ENCODE results near the gene PARD3B. TPM values are rescaled to one million over a fixed set of nuclear protein-coding genes. Genes with fewer than 3 reads are reported as not detected.

PARD3B gene
- total and polyA plus RNA-seq, 2 experiments from 2014 or later: 3.5 to 4.4 TPM

GRCh38 chr2:205565142-205565522, 1019.9 kb downstream of the PARD3B start (continued):
- no peak for TF ChIP-seq CREB1 (CRISPR knock-in tag; IDR thresholded peaks at IDR 0.05; ENCODE audit: low read depth)
- no peak for TF ChIP-seq STAT1 (IDR thresholded peaks at IDR 0.05; ENCODE audit: unreplicated experiment)
- no peak for TF ChIP-seq ZNF114 (CRISPR knock-in tag; IDR thresholded peaks at IDR 0.05)
- TF ChIP-seq, protein P1, sequence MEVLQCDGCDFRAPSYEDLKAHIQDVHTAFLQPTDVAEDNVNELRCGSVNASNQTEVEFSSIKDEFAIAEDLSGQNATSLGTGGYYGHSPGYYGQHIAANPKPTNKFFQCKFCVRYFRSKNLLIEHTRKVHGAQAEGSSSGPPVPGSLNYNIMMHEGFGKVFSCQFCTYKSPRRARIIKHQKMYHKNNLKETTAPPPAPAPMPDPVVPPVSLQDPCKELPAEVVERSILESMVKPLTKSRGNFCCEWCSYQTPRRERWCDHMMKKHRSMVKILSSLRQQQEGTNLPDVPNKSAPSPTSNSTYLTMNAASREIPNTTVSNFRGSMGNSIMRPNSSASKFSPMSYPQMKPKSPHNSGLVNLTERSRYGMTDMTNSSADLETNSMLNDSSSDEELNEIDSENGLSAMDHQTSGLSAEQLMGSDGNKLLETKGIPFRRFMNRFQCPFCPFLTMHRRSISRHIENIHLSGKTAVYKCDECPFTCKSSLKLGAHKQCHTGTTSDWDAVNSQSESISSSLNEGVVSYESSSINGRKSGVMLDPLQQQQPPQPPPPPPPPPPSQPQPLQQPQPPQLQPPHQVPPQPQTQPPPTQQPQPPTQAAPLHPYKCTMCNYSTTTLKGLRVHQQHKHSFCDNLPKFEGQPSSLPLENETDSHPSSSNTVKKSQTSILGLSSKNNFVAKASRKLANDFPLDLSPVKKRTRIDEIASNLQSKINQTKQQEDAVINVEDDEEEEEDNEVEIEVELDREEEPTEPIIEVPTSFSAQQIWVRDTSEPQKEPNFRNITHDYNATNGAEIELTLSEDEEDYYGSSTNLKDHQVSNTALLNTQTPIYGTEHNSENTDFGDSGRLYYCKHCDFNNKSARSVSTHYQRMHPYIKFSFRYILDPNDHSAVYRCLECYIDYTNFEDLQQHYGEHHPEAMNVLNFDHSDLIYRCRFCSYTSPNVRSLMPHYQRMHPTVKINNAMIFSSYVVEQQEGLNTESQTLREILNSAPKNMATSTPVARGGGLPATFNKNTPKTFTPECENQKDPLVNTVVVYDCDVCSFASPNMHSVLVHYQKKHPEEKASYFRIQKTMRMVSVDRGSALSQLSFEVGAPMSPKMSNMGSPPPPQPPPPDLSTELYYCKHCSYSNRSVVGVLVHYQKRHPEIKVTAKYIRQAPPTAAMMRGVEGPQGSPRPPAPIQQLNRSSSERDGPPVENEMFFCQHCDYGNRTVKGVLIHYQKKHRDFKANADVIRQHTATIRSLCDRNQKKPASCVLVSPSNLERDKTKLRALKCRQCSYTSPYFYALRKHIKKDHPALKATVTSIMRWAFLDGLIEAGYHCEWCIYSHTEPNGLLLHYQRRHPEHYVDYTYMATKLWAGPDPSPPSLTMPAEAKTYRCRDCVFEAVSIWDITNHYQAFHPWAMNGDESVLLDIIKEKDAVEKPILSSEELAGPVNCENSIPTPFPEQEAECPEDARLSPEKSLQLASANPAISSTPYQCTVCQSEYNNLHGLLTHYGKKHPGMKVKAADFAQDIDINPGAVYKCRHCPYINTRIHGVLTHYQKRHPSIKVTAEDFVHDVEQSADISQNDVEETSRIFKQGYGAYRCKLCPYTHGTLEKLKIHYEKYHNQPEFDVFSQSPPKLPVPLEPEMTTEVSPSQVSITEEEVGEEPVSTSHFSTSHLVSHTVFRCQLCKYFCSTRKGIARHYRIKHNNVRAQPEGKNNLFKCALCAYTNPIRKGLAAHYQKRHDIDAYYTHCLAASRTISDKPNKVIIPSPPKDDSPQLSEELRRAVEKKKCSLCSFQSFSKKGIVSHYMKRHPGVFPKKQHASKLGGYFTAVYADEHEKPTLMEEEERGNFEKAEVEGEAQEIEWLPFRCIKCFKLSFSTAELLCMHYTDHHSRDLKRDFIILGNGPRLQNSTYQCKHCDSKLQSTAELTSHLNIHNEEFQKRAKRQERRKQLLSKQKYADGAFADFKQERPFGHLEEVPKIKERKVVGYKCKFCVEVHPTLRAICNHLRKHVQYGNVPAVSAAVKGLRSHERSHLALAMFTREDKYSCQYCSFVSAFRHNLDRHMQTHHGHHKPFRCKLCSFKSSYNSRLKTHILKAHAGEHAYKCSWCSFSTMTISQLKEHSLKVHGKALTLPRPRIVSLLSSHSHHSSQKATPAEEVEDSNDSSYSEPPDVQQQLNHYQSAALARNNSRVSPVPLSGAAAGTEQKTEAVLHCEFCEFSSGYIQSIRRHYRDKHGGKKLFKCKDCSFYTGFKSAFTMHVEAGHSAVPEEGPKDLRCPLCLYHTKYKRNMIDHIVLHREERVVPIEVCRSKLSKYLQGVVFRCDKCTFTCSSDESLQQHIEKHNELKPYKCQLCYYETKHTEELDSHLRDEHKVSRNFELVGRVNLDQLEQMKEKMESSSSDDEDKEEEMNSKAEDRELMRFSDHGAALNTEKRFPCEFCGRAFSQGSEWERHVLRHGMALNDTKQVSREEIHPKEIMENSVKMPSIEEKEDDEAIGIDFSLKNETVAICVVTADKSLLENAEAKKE (CRISPR knock-in tag; IDR thresholded peaks at IDR 0.05): no peak
- no peak for TF ChIP-seq JUNB (IDR thresholded peaks at IDR 0.05; ENCODE audit: unreplicated experiment)

GRCh38 chr2:205566606-205567168, 1021.4 kb downstream of the PARD3B start:
- H3F3A ChIP-seq (replicated peaks; ENCODE audit: low read depth): no peaks in the 10 kb centered on the region
- no peak overlapping the region for H3K4me3 Mint-ChIP-seq
- TF ChIP-seq, protein P2, sequence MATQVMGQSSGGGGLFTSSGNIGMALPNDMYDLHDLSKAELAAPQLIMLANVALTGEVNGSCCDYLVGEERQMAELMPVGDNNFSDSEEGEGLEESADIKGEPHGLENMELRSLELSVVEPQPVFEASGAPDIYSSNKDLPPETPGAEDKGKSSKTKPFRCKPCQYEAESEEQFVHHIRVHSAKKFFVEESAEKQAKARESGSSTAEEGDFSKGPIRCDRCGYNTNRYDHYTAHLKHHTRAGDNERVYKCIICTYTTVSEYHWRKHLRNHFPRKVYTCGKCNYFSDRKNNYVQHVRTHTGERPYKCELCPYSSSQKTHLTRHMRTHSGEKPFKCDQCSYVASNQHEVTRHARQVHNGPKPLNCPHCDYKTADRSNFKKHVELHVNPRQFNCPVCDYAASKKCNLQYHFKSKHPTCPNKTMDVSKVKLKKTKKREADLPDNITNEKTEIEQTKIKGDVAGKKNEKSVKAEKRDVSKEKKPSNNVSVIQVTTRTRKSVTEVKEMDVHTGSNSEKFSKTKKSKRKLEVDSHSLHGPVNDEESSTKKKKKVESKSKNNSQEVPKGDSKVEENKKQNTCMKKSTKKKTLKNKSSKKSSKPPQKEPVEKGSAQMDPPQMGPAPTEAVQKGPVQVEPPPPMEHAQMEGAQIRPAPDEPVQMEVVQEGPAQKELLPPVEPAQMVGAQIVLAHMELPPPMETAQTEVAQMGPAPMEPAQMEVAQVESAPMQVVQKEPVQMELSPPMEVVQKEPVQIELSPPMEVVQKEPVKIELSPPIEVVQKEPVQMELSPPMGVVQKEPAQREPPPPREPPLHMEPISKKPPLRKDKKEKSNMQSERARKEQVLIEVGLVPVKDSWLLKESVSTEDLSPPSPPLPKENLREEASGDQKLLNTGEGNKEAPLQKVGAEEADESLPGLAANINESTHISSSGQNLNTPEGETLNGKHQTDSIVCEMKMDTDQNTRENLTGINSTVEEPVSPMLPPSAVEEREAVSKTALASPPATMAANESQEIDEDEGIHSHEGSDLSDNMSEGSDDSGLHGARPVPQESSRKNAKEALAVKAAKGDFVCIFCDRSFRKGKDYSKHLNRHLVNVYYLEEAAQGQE (IDR thresholded peaks at IDR 0.05; ENCODE audit: unreplicated experiment): no peak
- TF ChIP-seq EZH2 (IDR thresholded peaks at IDR 0.05; ENCODE audit: low read depth, unreplicated experiment): no peak
- TF ChIP-seq CTCF (conservative IDR thresholded peaks at IDR 0.05; ENCODE audit: low read depth in 2 of 2): no peak
- no peak for TF ChIP-seq ZNF114 (CRISPR knock-in tag; IDR thresholded peaks at IDR 0.05)
- no peak for TF ChIP-seq STAT1 (IDR thresholded peaks at IDR 0.05; ENCODE audit: unreplicated experiment)
- TF ChIP-seq ZNF331 (CRISPR knock-in tag; IDR thresholded peaks at IDR 0.05; ENCODE audit: low read depth): no peak
- TF ChIP-seq NANOG (IDR thresholded peaks at IDR 0.05; ENCODE audit: borderline replicate concordance): no peak
- TF ChIP-seq, protein P3, sequence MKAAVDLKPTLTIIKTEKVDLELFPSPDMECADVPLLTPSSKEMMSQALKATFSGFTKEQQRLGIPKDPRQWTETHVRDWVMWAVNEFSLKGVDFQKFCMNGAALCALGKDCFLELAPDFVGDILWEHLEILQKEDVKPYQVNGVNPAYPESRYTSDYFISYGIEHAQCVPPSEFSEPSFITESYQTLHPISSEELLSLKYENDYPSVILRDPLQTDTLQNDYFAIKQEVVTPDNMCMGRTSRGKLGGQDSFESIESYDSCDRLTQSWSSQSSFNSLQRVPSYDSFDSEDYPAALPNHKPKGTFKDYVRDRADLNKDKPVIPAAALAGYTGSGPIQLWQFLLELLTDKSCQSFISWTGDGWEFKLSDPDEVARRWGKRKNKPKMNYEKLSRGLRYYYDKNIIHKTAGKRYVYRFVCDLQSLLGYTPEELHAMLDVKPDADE (IDR thresholded peaks at IDR 0.05): no peak
- no peaks in the 10 kb centered on the region for H3K27me3 Mint-ChIP-seq (ENCODE audit: insufficient read depth, low read depth, poor library complexity)
- H3K9me2 ChIP-seq (ENCODE audit: insufficient read depth): no peaks in the 10 kb centered on the region
- DNase-seq (ENCODE audit: low spot score): no peak
- H3K79me2 ChIP-seq (replicated peaks; ENCODE audit: insufficient read depth): no peaks in the 10 kb centered on the region
- ATAC-seq: no peak
- H3K27ac ChIP-seq (ENCODE audit: low read depth): no peak overlapping the region
- H3K4me3 ChIP-seq: no peak overlapping the region
- H3K4me1 ChIP-seq (ENCODE audit: insufficient read depth): no peaks in the 10 kb centered on the region
- no peaks in the 10 kb centered on the region for H3K36me3 Mint-ChIP-seq (ENCODE audit: low read depth)
- no peak overlapping the region for H3K4me2 ChIP-seq
- peaks cover 5% of the 10 kb centered on the region for H3K4me1 Mint-ChIP-seq
- no peaks in the 10 kb centered on the region for H3K36me3 ChIP-seq (ENCODE audit: insufficient read depth)
- H3K9me3 Mint-ChIP-seq: no peaks in the 10 kb centered on the region
- H4K20me1 ChIP-seq (replicated peaks; ENCODE audit: insufficient read depth): no peaks in the 10 kb centered on the region
- no peak overlapping the region for H3K27ac Mint-ChIP-seq
- no peaks in the 10 kb centered on the region for H3K27me3 ChIP-seq (ENCODE audit: insufficient read depth)
- H2AFZ ChIP-seq: no peak overlapping the region
